IMR-90 (cell line): Measurements from ENCODE around the gene SPARC. TPM values are rescaled to one million over a fixed set of nuclear protein-coding genes. Genes with fewer than 3 reads are reported as not detected.

Source experiments
- ATAC-seq: fragments of 200-7000 bp; cut with Tn5 transposase; 2 replicates; pipeline ENCODE4 v1.9.1; 2020; ENCODE audit warnings: low read depth, mild to moderate bottlenecking, moderate library complexity
- BruUV-seq: library from RNA; stranded (reverse); fragments of 400-500 nt; replicated peaks from 2 replicates; lab custom pipeline; 2021; lab: Mats Ljungman, UMichigan
- CTCF ChIA-PET: fragments of 300-600 bp; formaldehyde crosslinking; extraction: SDS; loops from one replicate; lab custom pipeline; 2021; ENCODE audit warnings: antibody characterized with exemption; lab: Yijun Ruan, JAX
- POLR2A ChIA-PET: fragments of 300-600 bp; sonication (Branson Sonifier 250); formaldehyde crosslinking; loops from one replicate; lab custom pipeline; 2022; ENCODE audit warnings: antibody characterized with exemption; ENCODE audit not compliant: unreplicated experiment; lab: Charles Lee
- DNase-seq: peaks from one replicate; pipeline ENCODE4 v3.0.0; 2013
- H2AFZ ChIP-seq: replicated peaks from 2 replicates; pipeline ENCODE3; 2013; ENCODE audit warnings: low read length, mild to moderate bottlenecking; ENCODE audit not compliant: poor library complexity
- H2AK5ac ChIP-seq: 2 replicates; pipeline ENCODE4 v1.6.1; 2013; ENCODE audit warnings: low read depth, low read length, inconsistent platforms
- H2AK9ac ChIP-seq: replicated peaks from 2 replicates; pipeline ENCODE3; 2013; ENCODE audit warnings: mild to moderate bottlenecking, low read depth, low read length, moderate library complexity; ENCODE audit not compliant: poor library complexity
- H2BK120ac ChIP-seq: 2 replicates; pipeline ENCODE4 v1.6.1; 2013; ENCODE audit warnings: low read depth, low read length, inconsistent platforms
- H2BK15ac ChIP-seq: 3 replicates; pipeline ENCODE4 v1.6.1; 2013; ENCODE audit warnings: low read depth, low read length, inconsistent platforms
- H2BK20ac ChIP-seq: 2 replicates; pipeline ENCODE4 v1.6.1; 2013; ENCODE audit warnings: low read depth, mild to moderate bottlenecking, inconsistent platforms, low read length, moderate library complexity
- H2BK5ac ChIP-seq: 2 replicates; pipeline ENCODE4 v1.6.1; 2013; ENCODE audit warnings: mild to moderate bottlenecking, low read depth, low read length, inconsistent platforms; ENCODE audit not compliant: poor library complexity, severe bottlenecking
- H3K14ac ChIP-seq: replicated peaks from 2 replicates; pipeline ENCODE4 v1.6.1; 2013; ENCODE audit warnings: low read depth, low read length, inconsistent platforms
- H3K18ac ChIP-seq: 2 replicates; pipeline ENCODE4 v1.6.1; 2013; ENCODE audit warnings: low read depth, low read length, control low read depth
- H3K23ac ChIP-seq: 2 replicates; pipeline ENCODE4 v1.6.1; 2013; ENCODE audit warnings: low read depth, low read length, inconsistent platforms
- H3K27ac ChIP-seq: 2 replicates; pipeline ENCODE4 v1.5.1; 2013; ENCODE audit warnings: mild to moderate bottlenecking, control low read depth, low read length; ENCODE audit not compliant: insufficient read depth
- H3K27me3 ChIP-seq: 2 replicates; pipeline ENCODE4 v1.6.1; 2013; ENCODE audit warnings: low read length; ENCODE audit not compliant: control insufficient read depth, insufficient read depth
- H3K36me3 ChIP-seq: 2 replicates; pipeline ENCODE4 v1.6.1; 2013; ENCODE audit warnings: low read length, mixed read lengths; ENCODE audit not compliant: control insufficient read depth, insufficient read depth
- H3K4ac ChIP-seq: 2 replicates; pipeline ENCODE4 v1.6.1; 2013; ENCODE audit warnings: low read depth, low read length, inconsistent platforms
- H3K4me1 ChIP-seq: 2 replicates; pipeline ENCODE4 v1.6.1; 2013; ENCODE audit warnings: low read length, mixed read lengths; ENCODE audit not compliant: control insufficient read depth, insufficient read depth
- H3K4me2 ChIP-seq: 2 replicates; pipeline ENCODE4 v1.6.1; 2013; ENCODE audit warnings: low read depth, mild to moderate bottlenecking, control low read depth, low read length, moderate library complexity
- H3K4me3 ChIP-seq: 2 replicates; pipeline ENCODE4 v1.5.1; 2013; ENCODE audit warnings: low read depth, mild to moderate bottlenecking, control low read depth, low read length, moderate library complexity; ENCODE audit not compliant: insufficient read depth
- H3K56ac ChIP-seq: 2 replicates; pipeline ENCODE4 v1.6.1; 2013; ENCODE audit warnings: low read length, inconsistent platforms; ENCODE audit not compliant: insufficient read depth; ENCODE audit errors: extremely low read depth
- H3K79me1 ChIP-seq, 2 experiments: 2 replicates each; pipeline ENCODE4 v1.6.1; 2013; ENCODE audit warnings: low read length in 2 of 2, inconsistent platforms in 1 of 2, low read depth in 1 of 2
- H3K9ac ChIP-seq: 2 replicates; pipeline ENCODE4 v1.6.1; 2013; ENCODE audit warnings: low read depth, low read length, control low read depth
- H3K9me1 ChIP-seq: 2 replicates; pipeline ENCODE4 v1.6.1; 2013; ENCODE audit warnings: low read length, inconsistent platforms; ENCODE audit not compliant: insufficient read depth
- H3K9me3 ChIP-seq: 2 replicates; pipeline ENCODE4 v1.6.1; 2013; ENCODE audit warnings: low read length; ENCODE audit not compliant: control insufficient read depth, insufficient read depth
- H4K20me1 ChIP-seq: 2 replicates; pipeline ENCODE4 v1.6.1; 2013; ENCODE audit warnings: low read length, inconsistent platforms; ENCODE audit not compliant: insufficient read depth
- H4K5ac ChIP-seq: 2 replicates; pipeline ENCODE4 v1.6.1; 2013; ENCODE audit warnings: mild to moderate bottlenecking, low read depth, low read length, control low read depth
- H4K8ac ChIP-seq, 2 experiments: 2 replicates each; pipeline ENCODE4 v1.6.1; 2013; ENCODE audit warnings: low read depth in 2 of 2, low read length in 2 of 2, control low read depth in 1 of 2, inconsistent platforms in 1 of 2
- H4K91ac ChIP-seq: 2 replicates; pipeline ENCODE4 v1.6.1; 2013; ENCODE audit warnings: low read depth, low read length, inconsistent platforms; ENCODE audit not compliant: insufficient read depth
- FOS ChIP-seq: fragments of 150-350 bp; IDR thresholded peaks from 2 replicates; pipeline ENCODE4 v1.6.1; 2016; ENCODE audit warnings: low read depth, low read length
- MAZ ChIP-seq: IDR thresholded peaks from 2 replicates; pipeline ENCODE4 v1.6.1; 2012; ENCODE audit warnings: low read depth, mild to moderate bottlenecking, low read length, improper control_type of control experiment, moderate library complexity, borderline replicate concordance
- WGBS, 2 experiments: methylation state at CpG; one replicate each; pipeline versions ENCODE4 v1.1.5 to v1.1.7; 2013; ENCODE audit warnings: missing lambda C conversion rate in 2 of 2; ENCODE audit not compliant: insufficient read length in 1 of 2; ENCODE audit errors: extremely low coverage in 2 of 2; 5-methylcytosine and 5-hydroxymethylcytosine counted together
- dilution Hi-C: fragments of 300-500 bp; cut with HindIII; formaldehyde crosslinking; loops from one replicate; pipeline ENCODE4 v1.14.3; 2018; ENCODE audit warnings: low sequenced_read_pairs; ENCODE audit not compliant: unreplicated experiment
- in situ Hi-C: fragments of 300-500 bp; cut with MboI; formaldehyde crosslinking; loops from 3 replicates; pipeline ENCODE4 v1.14.3; 2019; ENCODE audit warnings: low sequenced_read_pairs, inconsistent platforms, mixed read lengths
- intact Hi-C: fragments of 100-400 bp; cut with micrococcal nuclease; formaldehyde crosslinking; loops from 2 replicates; pipeline ENCODE4 v1.10.0; 2022
- polyA plus RNA-seq, 3 experiments: library from polyadenylated mRNA; depleted of rRNA; stranded (reverse); fragments of >200 nt; gene quantifications; 2 replicates each; pipeline ENCODE4 v1.2.3, GENCODE V29; 2012; ENCODE audit warnings: low replicate concordance in 1 of 3
- total RNA-seq: library from RNA; depleted of rRNA; stranded (reverse); fragments of >200 nt; gene quantifications from 2 replicates; pipeline ENCODE4 v1.2.3, GENCODE V29; 2012

SPARC gene
- total and polyA plus RNA-seq, 2 of the 4 experiments (the other 2 are of a cell fraction), result 1,186 to 4,692 TPM

DNA sequence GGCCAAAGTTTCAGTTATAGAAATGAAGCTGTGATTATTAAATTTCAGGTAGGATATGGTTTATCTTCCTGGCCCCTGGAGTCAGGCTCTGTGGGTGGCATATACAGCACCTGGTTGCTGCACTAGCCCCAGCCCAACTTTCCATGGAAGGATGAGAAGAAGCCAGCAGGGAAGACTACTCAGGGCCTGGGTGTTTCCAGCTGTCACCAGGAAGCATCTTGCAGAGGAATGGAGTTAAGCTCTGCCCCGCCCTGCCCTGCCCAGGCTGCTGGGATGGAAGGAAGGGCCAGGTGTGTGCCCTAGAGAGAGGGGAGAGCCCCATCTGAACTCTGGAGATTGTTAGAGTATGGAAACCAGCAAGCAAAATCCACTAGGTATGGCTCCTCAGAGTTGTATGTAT is 52.8 kb downstream of the SPARC start:
- CTCF ChIA-PET, result interaction anchor here (0.7 kb wide), 1 partner anchor 28 kb away, joined by 3 read pairs; no protein-coding TSS in a partner anchor
- Histone ChIP-seq H3K23ac (no peak overlapping the region), H3K18ac (no peak overlapping the region), H2BK20ac (no peak overlapping the region), H3K36me3 (no peaks in the 10 kb centered on the region), H3K14ac (no peak overlapping the region), H4K91ac (no peak overlapping the region), H3K56ac (no peak overlapping the region), H3K27me3 (peaks cover 30% of the 10 kb centered on the region), H3K79me1 (no peaks in the 10 kb centered on the region), H3K4me1 (no peaks in the 10 kb centered on the region), H2AK5ac (no peak overlapping the region), H3K4ac (no peak overlapping the region), H3K9me1 (no peaks in the 10 kb centered on the region), H3K4me2 (no peak overlapping the region), H4K20me1 (no peaks in the 10 kb centered on the region), H3K27ac (no peak overlapping the region), H4K5ac (no peak overlapping the region), H3K9me3 (no peaks in the 10 kb centered on the region), H4K8ac (no peak overlapping the region), H2AK9ac (no peak overlapping the region), H2BK15ac (no peak overlapping the region), H2AFZ (no peak overlapping the region), H3K4me3 (no peak overlapping the region), H3K9ac (no peak overlapping the region), H2BK5ac (no peak overlapping the region), H2BK120ac (no peak overlapping the region)
- ATAC-seq (no peak), DNase-seq (no peak)
- in situ Hi-C loops, result no loop called here
- BruUV-seq, result no TSS peak
- POLR2A ChIA-PET, result no interaction called here
- dilution Hi-C loops, result no loop called here
- WGBS, 2 experiments, result no CpG with 5 or more reads among the region's 1 CpG
- intact Hi-C loops, result no loop called here
- TF ChIP-seq FOS, result no peak
- no peak for TF ChIP-seq MAZ
